Transverse colon (tissue), 4 donors: Measurements from ENCODE around the gene HNRNPL. TPM values are rescaled to one million over a fixed set of nuclear protein-coding genes. Genes with fewer than 3 reads are reported as not detected.
A peak's percentile ranks its signal among the peaks of the same experiment; 100 is the strongest.
"Not testable (repeated sequence)": the region's sequence is repeated elsewhere in the genome, so short reads cannot be mapped to it uniquely, and the experiment has no call there.

Experiments used
- DNase-seq: peaks from one replicate; pipeline ENCODE4 v3.0.0-alpha.2; 2019
- H3K27ac ChIP-seq, 4 donors: fragments of 200-600 bp; sonication (generic); 2 replicates each; pipeline ENCODE4 v1.5.1; 2016 to 2018; ENCODE audit warnings: inconsistent platforms in 4 of 4
- H3K27me3 ChIP-seq: fragments of 200-600 bp; sonication (generic); 2 replicates; pipeline ENCODE4 v1.5.1; 2017; ENCODE audit warnings: inconsistent platforms
- H3K36me3 ChIP-seq, 4 donors: fragments of 200-600 bp; sonication (generic); 2 replicates each; pipeline ENCODE4 v1.5.1; 2017 to 2019; ENCODE audit warnings: inconsistent platforms in 4 of 4
- H3K4me1 ChIP-seq, 4 donors: fragments of 200-600 bp; sonication (generic); 2 replicates each; pipeline ENCODE4 v1.5.1; 2017 to 2020; ENCODE audit warnings: inconsistent platforms in 4 of 4
- H3K4me3 ChIP-seq, 4 donors: fragments of 200-600 bp; sonication (generic); 1 replicate in 1 of 4; 2 replicates in 3 of 4; pipeline versions ENCODE4 v1.5.1 to v1.6.1; 2017 to 2019; ENCODE audit warnings: inconsistent platforms in 4 of 4
- H3K9me3 ChIP-seq, 2 donors: fragments of 200-600 bp; sonication (generic); 2 replicates each; pipeline ENCODE4 v1.5.1; 2017 to 2019; ENCODE audit warnings: inconsistent platforms in 2 of 2
- CTCF ChIP-seq, 5 experiments: fragments of 200-600 bp in 3 of 5; fragments of 450-650 bp in 2 of 5; sonication (generic) in 3 of 5; IDR thresholded peaks; 1 replicate in 2 of 5; 2 replicates in 3 of 5; pipeline ENCODE4 v1.5.1; 2016 to 2017; ENCODE audit warnings: antibody characterized with exemption in 5 of 5, inconsistent platforms in 3 of 5, mild to moderate bottlenecking in 2 of 5, moderate library complexity in 1 of 5
- EP300 ChIP-seq: sonication (generic); formaldehyde crosslinking; IDR thresholded peaks from one replicate; pipeline ENCODE4 v1.6.1; 2017; ENCODE audit warnings: antibody characterized with exemption, low read depth
- POLR2A ChIP-seq: fragments of 450-650 bp; IDR thresholded peaks from one replicate; pipeline ENCODE4 v1.6.1; 2016; ENCODE audit warnings: antibody characterized with exemption, mild to moderate bottlenecking, moderate library complexity
- POLR2AphosphoS5 ChIP-seq, 3 donors: sonication (generic); formaldehyde crosslinking; IDR thresholded peaks; one replicate each; pipeline ENCODE4 v1.6.1; 2016; ENCODE audit warnings: antibody characterized with exemption in 3 of 3
- WGBS, 2 donors: methylation state at CpG; one replicate each; pipeline ENCODE4 v1.1.5; 2018; ENCODE audit warnings: low coverage in 1 of 2; 5-methylcytosine and 5-hydroxymethylcytosine counted together
- in situ Hi-C, 4 donors: fragments of 200-750 bp; cut with MboI; loops; one replicate each; pipeline versions ENCODE4 v1.15.0 to v1.15.1; 2017; ENCODE audit warnings: low sequenced_read_pairs in 3 of 4, low pct_ligation_motif_present in 1 of 4, low pct_unique_long_range_greater_than_20kb in 1 of 4
- intact Hi-C: fragments of 100-400 bp; cut with DNase I; formaldehyde crosslinking; loops from one replicate; pipeline ENCODE4 v1.15.1; 2023; ENCODE audit warnings: low total_unique reads
- total RNA-seq, 4 donors: library from RNA; depleted of rRNA; stranded (reverse); fragments of >200 nt; gene quantifications; one replicate each; pipeline ENCODE4 v1.1.0, GENCODE V29; 2016

The HNRNPL gene
- total RNA-seq, 4 donors from 2014 or later = 139 to 200 (median 174) TPM

- Histone ChIP-seq H3K36me3 (no peaks in the 10 kb centered on the region), H3K4me3 (no peak overlapping the region), H3K4me1 (peaks cover 0 to 6% (median 6%) of the 10 kb centered on the region in 4 donors), H3K9me3 (no peaks in the 10 kb centered on the region), H3K27me3 (no peaks in the 10 kb centered on the region), H3K27ac (no peak overlapping the region)
- TF ChIP-seq POLR2A = no peak
- no peak for TF ChIP-seq POLR2AphosphoS5 (IDR thresholded peaks at IDR 0.05)
- no peak for TF ChIP-seq CTCF (IDR thresholded peaks at IDR 0.05)
- no peak for TF ChIP-seq EP300
- intact Hi-C loops = no loop called here
- in situ Hi-C loops = no loop called here
- DNase-seq = no peak
- 76 to 81% methylated on average over 7 to 8 of the region's 8 CpGs for WGBS, 2 donors
These were observed 56.6 kb downstream of the HNRNPL start for GRCh38 chr19:38793177-38793576.

- in situ Hi-C loops = no loop called here
- peak overlapping the region in 2 of 4 donors; percentile 16 to 40 for H3K4me3 ChIP-seq
These were observed 57.3 kb downstream of the HNRNPL start for GRCh38 chr19:38792250-38793111.

GRCh38 chr19:38791451-38792064, 58.2 kb downstream of the HNRNPL start:
- H3K4me3 ChIP-seq, H3K27ac ChIP-seq: not testable (repeated sequence)
- no CpG with 5 or more reads among the region's 40 CpGs for WGBS, 2 donors

More at GRCh38 chr19:38792250-38793111, 57.3 kb downstream of the HNRNPL start:
- 20% methylated on average over 58 of the region's 71 CpGs; no CpG with 5 or more reads in 1 of the 2 donors for WGBS, 2 donors
- H3K9me3 ChIP-seq = no peaks in the 10 kb centered on the region
- TF ChIP-seq POLR2AphosphoS5 (IDR thresholded peaks at IDR 0.05) = no peak
- TF ChIP-seq CTCF (IDR thresholded peaks at IDR 0.05) = peak; percentile 31 to 71 (median 45)
- H3K36me3 ChIP-seq = no peaks in the 10 kb centered on the region
- DNase-seq = peak; percentile 64
- intact Hi-C loops = no loop called here
- H3K27ac ChIP-seq = peak overlapping the region in 1 of 4 donors; percentile 21
- H3K4me1 ChIP-seq = peaks cover 0 to 6% (median 6%) of the 10 kb centered on the region in 4 donors
- H3K27me3 ChIP-seq = no peaks in the 10 kb centered on the region

GRCh38 chr19:38790507-38791403, 59.0 kb downstream of the HNRNPL start:
- intact Hi-C loops, H3K36me3 ChIP-seq, DNase-seq, in situ Hi-C loops, H3K4me1 ChIP-seq, H3K27ac ChIP-seq, H3K27me3 ChIP-seq, H3K4me3 ChIP-seq, H3K9me3 ChIP-seq: not testable (repeated sequence)
- 58% methylated on average over 12 of the region's 49 CpGs; no CpG with 5 or more reads in 1 of the 2 donors for WGBS, 2 donors

More at GRCh38 chr19:38791451-38792064, 58.2 kb downstream of the HNRNPL start:
- in situ Hi-C loops, DNase-seq, intact Hi-C loops, H3K4me1 ChIP-seq, H3K36me3 ChIP-seq, H3K27me3 ChIP-seq, H3K9me3 ChIP-seq: not testable (repeated sequence)
